Kidney (tissue), 22 donors: ENCODE results near the gene EGF. TPM values are rescaled to one million over a fixed set of nuclear protein-coding genes. Genes with fewer than 3 reads are reported as not detected.

Source experiments
- DNase-seq, 5 donors: peaks; one replicate each; pipeline ENCODE4 v3.0.0-alpha.2; 2013 to 2020
- FAIRE-seq: peaks from 2 replicates; lab custom pipeline; 2012; peaks lifted over from hg19 to GRCh38; lab: Jason Lieb, UNC
- H3K27ac ChIP-seq, 2 donors: one replicate each; pipeline ENCODE4 v1.7.0; 2013; ENCODE audit warnings: low read depth in 2 of 2, low read length in 2 of 2, inconsistent platforms in 1 of 2
- H3K27me3 ChIP-seq: one replicate; pipeline ENCODE4 v1.7.1; 2013; ENCODE audit warnings: low read length, inconsistent platforms; ENCODE audit not compliant: control insufficient read depth, insufficient read depth
- H3K36me3 ChIP-seq, 3 donors: one replicate each; pipeline versions ENCODE4 v1.7.0 to v1.7.1; 2013; ENCODE audit warnings: low read length in 3 of 3, control low read depth in 1 of 3, inconsistent platforms in 1 of 3; ENCODE audit not compliant: insufficient read depth in 3 of 3, control insufficient read depth in 2 of 3
- H3K4me1 ChIP-seq, 3 donors: one replicate each; pipeline versions ENCODE4 v1.7.0 to v1.7.1; 2013; ENCODE audit warnings: low read length in 3 of 3, inconsistent platforms in 1 of 3, low read depth in 1 of 3; ENCODE audit not compliant: control insufficient read depth in 2 of 3, insufficient read depth in 2 of 3
- H3K4me3 ChIP-seq, 3 donors: one replicate each; pipeline versions ENCODE4 v1.7.0 to v1.8.1; 2013; ENCODE audit warnings: low read length in 3 of 3, control low read depth in 1 of 3, inconsistent platforms in 1 of 3
- H3K9ac ChIP-seq, 3 donors: one replicate each; pipeline versions ENCODE4 v1.7.0 to v1.7.1; 2013; ENCODE audit warnings: low read length in 3 of 3, control low read depth in 1 of 3, inconsistent platforms in 1 of 3
- H3K9me3 ChIP-seq, 3 donors: one replicate each; pipeline versions ENCODE4 v1.7.0 to v1.7.1; 2013; ENCODE audit warnings: low read length in 3 of 3, control low read depth in 1 of 3, inconsistent platforms in 1 of 3; ENCODE audit not compliant: control insufficient read depth in 2 of 3, insufficient read depth in 1 of 3
- intact Hi-C: fragments of 100-400 bp; cut with DNase I; formaldehyde crosslinking; loops from one replicate; pipeline ENCODE4 v1.11.1; 2022
- long read RNA-seq, 10 donors: library from polyadenylated mRNA in 1 of 10; unstranded in 1 of 10; transcript quantifications; one replicate each; pipeline ENCODE4 v2.0.0 and lab custom pipeline, GENCODE V29; 2021 to 2026
- polyA plus RNA-seq: library from polyadenylated mRNA; stranded (reverse); fragments of 350-450 nt; fragmentation: Illumina TruSeq; extraction: RNeasy Lipid Tissue Mini Kit (QIAGEN cat#74804); gene quantifications from one replicate; pipeline ENCODE4 v1.2.3, GENCODE V29; 2014; ENCODE audit warnings: low read depth, low replicate concordance; ENCODE audit not compliant: insufficient read depth
- total RNA-seq: library from RNA; stranded (reverse); fragmentation: NEBNext Ultra II Directional; extraction: Animal tissue kit (Norgen Biotek cat#: 25700); gene quantifications from one replicate; pipeline ENCODE4 v1.2.1, GENCODE V29; 2021
- TF ChIP-seq, protein P1 (sequence below): IDR thresholded peaks from 3 replicates; pipeline ENCODE4 v1.5.1; 2012; ENCODE audit warnings: mild to moderate bottlenecking, moderate library complexity, borderline replicate concordance; ENCODE audit not compliant: insufficient read depth; ENCODE audit errors: extremely low read depth
- donor health status: control.
- donor health status: control.
- donor health status: control.
- donor health status: control.
- donor health status: control.
- donor health status: DM: yes; HTN: yes; CAD: no.
- donor health status: Normal renal cell carcinoma (clear cell type).

Gene EGF
- 3.3 TPM for total RNA-seq
- polyA plus RNA-seq = 72.8 TPM
- long read RNA-seq, donor 1 = 0 reads
- long read RNA-seq, donor 2, partial matches to known transcripts = 0 of 1 reads
- long read RNA-seq, donor 2, other reads (novel, unspliced or antisense) = 0 of 1 reads
- long read RNA-seq, donor 3 = 0 reads
- long read RNA-seq, donor 4 = 0 reads
- long read RNA-seq, donor 5 = 0 reads
- long read RNA-seq, donor 6 = 0 reads
- long read RNA-seq, donor 7 = 0 reads
- long read RNA-seq, donor 8 = 0 reads
- long read RNA-seq, donor 9 = 0 reads
- long read RNA-seq, donor 10 = 0 reads

DNA sequence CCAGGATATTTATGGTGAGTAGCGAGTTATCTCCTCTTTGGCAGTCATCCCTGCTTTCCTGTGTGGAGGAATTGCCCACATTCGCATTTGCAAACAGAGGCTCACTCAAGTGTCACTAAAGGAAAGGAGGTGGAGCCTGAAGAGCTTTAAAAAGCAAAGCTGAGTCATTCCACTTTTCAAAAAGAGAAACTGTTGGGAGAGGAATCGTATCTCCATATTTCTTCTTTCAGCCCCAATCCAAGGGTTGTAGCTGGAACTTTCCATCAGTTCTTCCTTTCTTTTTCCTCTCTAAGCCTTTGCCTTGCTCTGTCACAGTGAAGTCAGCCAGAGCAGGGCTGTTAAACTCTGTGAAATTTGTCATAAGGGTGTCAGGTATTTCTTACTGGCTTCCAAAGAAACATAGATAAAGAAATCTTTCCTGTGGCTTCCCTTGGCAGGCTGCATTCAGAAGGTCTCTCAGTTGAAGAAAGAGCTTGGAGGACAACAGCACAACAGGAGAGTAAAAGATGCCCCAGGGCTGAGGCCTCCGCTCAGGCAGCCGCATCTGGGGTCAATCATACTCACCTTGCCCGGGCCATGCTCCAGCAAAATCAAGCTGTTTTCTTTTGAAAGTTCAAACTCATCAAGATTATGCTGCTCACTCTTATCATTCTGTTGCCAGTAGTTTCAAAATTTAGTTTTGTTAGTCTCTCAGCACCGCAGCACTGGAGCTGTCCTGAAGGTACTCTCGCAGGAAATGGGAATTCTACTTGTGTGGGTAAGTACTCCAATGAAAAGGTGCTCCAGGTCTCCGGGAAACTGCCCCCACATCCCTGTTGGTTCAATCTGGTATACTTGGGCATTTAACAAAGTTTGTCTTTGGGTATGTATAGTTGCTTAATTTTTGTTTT, at the start of gene EGF:
TSS of gene EGF (plus strand) at position 178 of the 890 bp plus-strand sequence. CDS start at position 631, 453 bp downstream.
- TF ChIP-seq, protein P1, sequence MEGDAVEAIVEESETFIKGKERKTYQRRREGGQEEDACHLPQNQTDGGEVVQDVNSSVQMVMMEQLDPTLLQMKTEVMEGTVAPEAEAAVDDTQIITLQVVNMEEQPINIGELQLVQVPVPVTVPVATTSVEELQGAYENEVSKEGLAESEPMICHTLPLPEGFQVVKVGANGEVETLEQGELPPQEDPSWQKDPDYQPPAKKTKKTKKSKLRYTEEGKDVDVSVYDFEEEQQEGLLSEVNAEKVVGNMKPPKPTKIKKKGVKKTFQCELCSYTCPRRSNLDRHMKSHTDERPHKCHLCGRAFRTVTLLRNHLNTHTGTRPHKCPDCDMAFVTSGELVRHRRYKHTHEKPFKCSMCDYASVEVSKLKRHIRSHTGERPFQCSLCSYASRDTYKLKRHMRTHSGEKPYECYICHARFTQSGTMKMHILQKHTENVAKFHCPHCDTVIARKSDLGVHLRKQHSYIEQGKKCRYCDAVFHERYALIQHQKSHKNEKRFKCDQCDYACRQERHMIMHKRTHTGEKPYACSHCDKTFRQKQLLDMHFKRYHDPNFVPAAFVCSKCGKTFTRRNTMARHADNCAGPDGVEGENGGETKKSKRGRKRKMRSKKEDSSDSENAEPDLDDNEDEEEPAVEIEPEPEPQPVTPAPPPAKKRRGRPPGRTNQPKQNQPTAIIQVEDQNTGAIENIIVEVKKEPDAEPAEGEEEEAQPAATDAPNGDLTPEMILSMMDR = no peak
- Histone ChIP-seq H3K27ac (peak within 1 kb of the TSS; percentile 68 to 75), H3K4me3 (peak within 1 kb of the TSS in 2 of 3 donors; percentile 74 to 75), H3K27me3 (no peaks in the 10 kb centered on the region), H3K9ac (peak within 1 kb of the TSS in 2 of 3 donors; percentile 29 to 68), H3K36me3 (no peaks in the 10 kb centered on the region), H3K9me3 (no peaks in the 10 kb centered on the region), H3K4me1 (peaks cover 0 to 4% (median 0%) of the 10 kb centered on the region in 3 donors)
- DNase-seq = peak in 2 of 5 donors; percentile 19 to 42
- intact Hi-C loops = no loop called here
- no peak for FAIRE-seq

DNA sequence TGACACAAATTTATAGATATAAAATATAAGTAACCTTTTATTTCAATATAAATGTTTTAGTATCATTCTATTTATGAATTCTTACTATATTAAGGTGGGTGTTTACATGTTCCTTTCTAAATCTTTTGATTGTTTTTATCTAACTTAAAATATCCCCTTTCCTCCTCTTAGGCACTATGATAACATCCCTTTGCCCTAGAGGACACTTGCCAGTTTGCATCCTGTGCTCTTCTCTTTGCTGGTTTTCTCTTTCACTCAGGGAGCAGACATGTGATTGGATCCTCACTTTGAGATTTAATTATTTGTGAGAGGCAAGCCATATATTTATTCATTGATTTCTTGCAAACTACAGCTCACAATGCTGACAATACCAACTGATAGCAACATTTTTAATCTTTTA, 48.5 kb upstream of the EGF start:
- no peak for FAIRE-seq
- Histone ChIP-seq H3K36me3 (no peaks in the 10 kb centered on the region), H3K4me3 (no peak overlapping the region), H3K9me3 (peaks cover 0 to 8% (median 2%) of the 10 kb centered on the region in 3 donors), H3K27me3 (no peaks in the 10 kb centered on the region), H3K9ac (no peak overlapping the region), H3K27ac (no peak overlapping the region), H3K4me1 (no peaks in the 10 kb centered on the region)
- no peak for DNase-seq
- TF ChIP-seq, protein P1 = no peak
- intact Hi-C loops = no loop called here

GRCh38 chr4:109870061-109870460, 42.6 kb upstream of the EGF start:
- DNase-seq (no peak), FAIRE-seq (no peak)
- H3K36me3 ChIP-seq = no peaks in the 10 kb centered on the region

More at GRCh38 chr4:109870061-109870460, 42.6 kb upstream of the EGF start:
- intact Hi-C loops = no loop called here
- no peak overlapping the region for H3K4me3 ChIP-seq
- H3K27ac ChIP-seq = no peak overlapping the region
- no peaks in the 10 kb centered on the region for H3K9me3 ChIP-seq
- TF ChIP-seq, protein P1 = no peak
- no peaks in the 10 kb centered on the region for H3K27me3 ChIP-seq
- H3K4me1 ChIP-seq = no peaks in the 10 kb centered on the region
- no peak overlapping the region for H3K9ac ChIP-seq
